Mesenteric fat pad (tissue), 1 donor: ENCODE data around the gene ATRN. TPM values are rescaled to one million over a fixed set of nuclear protein-coding genes. Genes with fewer than 3 reads are reported as not detected.

Experiments
- DNase-seq: peaks from one replicate; pipeline ENCODE4 v3.0.0-alpha.2; 2020; ENCODE audit warnings: low spot score
- total RNA-seq: library from RNA; stranded (reverse); fragmentation: NEBNext Ultra II Directional; extraction: Animal tissue kit (Norgen Biotek cat#: 25700); gene quantifications from one replicate; pipeline ENCODE4 v1.2.1, GENCODE V29; 2021
- donor health status: DM: yes; HTN: yes; CAD: no.

ATRN gene
- total RNA-seq, 1 donor from 2014 or later: 32.5 TPM

- no peak for DNase-seq
These were observed 150.3 kb downstream of the ATRN start for GRCh38 chr20:3621111-3621510.

- DNase-seq: no peak
These were observed 151.6 kb downstream of the ATRN start for GRCh38 chr20:3622406-3622805.

- no peak for DNase-seq
These were observed 156.7 kb downstream of the ATRN start for GRCh38 chr20:3627476-3627875.

GRCh38 chr20:3628502-3629314, 157.9 kb downstream of the ATRN start:
- no peak for DNase-seq

- no peak for DNase-seq
These were observed 159.1 kb downstream of the ATRN start for GRCh38 chr20:3629893-3630292.

GRCh38 chr20:3630429-3630828, 159.6 kb downstream of the ATRN start:
- DNase-seq: no peak

GRCh38 chr20:3631534-3631933, 160.7 kb downstream of the ATRN start:
- no peak for DNase-seq

- DNase-seq: no peak
These were observed 161.6 kb downstream of the ATRN start for GRCh38 chr20:3632311-3633004.

GRCh38 chr20:3633913-3634478, 163.2 kb downstream of the ATRN start:
- DNase-seq: no peak

- no peak for DNase-seq
These were observed 164.5 kb downstream of the ATRN start for GRCh38 chr20:3635346-3635745.

GRCh38 chr20:3640259-3640658, 169.4 kb downstream of the ATRN start:
- no peak for DNase-seq

- no peak for DNase-seq
These were observed 174.7 kb downstream of the ATRN start for GRCh38 chr20:3645309-3646066.

GRCh38 chr20:3646067-3646440, 175.2 kb downstream of the ATRN start:
- DNase-seq: no peak

GRCh38 chr20:3646651-3647050, 175.8 kb downstream of the ATRN start:
- no peak for DNase-seq

- no peak for DNase-seq
These were observed 176.7 kb downstream of the ATRN start for GRCh38 chr20:3647473-3647872.

- DNase-seq: no peak
These were observed 178.1 kb downstream of the ATRN start for GRCh38 chr20:3648951-3649350.

GRCh38 chr20:3651204-3651962, 180.6 kb downstream of the ATRN start:
- no peak for DNase-seq

- no peak for DNase-seq
These were observed 181.4 kb downstream of the ATRN start for GRCh38 chr20:3652221-3652620.

GRCh38 chr20:3652676-3653596, 182.1 kb downstream of the ATRN start:
- peak; percentile 62 for DNase-seq

- peak; percentile 14 for DNase-seq
These were observed 183.1 kb downstream of the ATRN start for GRCh38 chr20:3653921-3654320.
